GM18498 (cell line): Measurements from ENCODE around the gene LRP8.
"Not testable (repeated sequence)": the region's sequence is repeated elsewhere in the genome, so short reads cannot be mapped to it uniquely, and the experiment has no call there.

Experiments
- ATAC-seq: cut with Tn5 transposase; IDR thresholded peaks from one replicate; pipeline ENCODE4 v1.9.1; 2021; ENCODE audit warnings: mild to moderate bottlenecking, moderate library complexity; ENCODE audit not compliant: unreplicated experiment

Gene LRP8

DNA sequence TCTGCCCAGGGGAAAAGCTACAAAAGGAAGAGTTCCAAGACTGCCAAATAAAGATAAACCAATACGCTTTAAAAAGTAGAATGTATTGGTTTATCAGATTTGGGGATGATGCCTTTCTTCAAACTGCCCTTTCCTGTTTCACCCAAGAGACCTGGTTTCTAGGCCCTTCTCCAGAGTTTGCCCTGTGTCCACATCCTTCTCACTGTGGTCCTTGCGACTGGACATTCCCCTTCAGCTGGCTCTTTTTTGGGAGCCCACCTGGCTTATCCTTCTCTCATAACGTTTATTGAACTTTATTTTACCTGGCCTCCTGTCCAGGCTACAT, 106.9 kb downstream of the LRP8 start:
- ATAC-seq: no peak

- ATAC-seq: peak; percentile 93
These were observed 107.5 kb downstream of the LRP8 start, which contains the start of gene CZIB for GRCh38 chr1:53220171-53220961. TSS of gene CZIB (minus strand) at chr1:53220634. CDS start at chr1:53220575, 59 bp downstream.

DNA sequence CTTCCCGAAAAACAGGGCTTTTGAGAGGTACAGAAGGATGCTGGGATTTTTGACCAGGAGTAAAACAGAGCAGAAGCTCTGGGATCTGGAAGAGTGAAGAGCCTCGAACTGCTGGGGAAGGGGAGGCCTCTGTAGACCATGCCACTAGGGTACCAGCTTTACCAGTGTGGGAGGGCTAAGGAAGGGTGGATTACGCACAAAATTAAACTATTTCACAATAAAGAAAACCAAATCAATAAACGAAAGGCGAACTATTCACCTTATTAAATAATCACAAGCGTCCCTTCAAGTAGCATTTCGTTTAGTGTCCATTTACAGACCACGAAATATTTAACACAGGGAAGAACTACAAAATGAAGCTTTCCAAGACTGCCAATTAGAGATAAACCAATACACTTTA, 108.2 kb downstream of the LRP8 start:
- no peak for ATAC-seq

DNA sequence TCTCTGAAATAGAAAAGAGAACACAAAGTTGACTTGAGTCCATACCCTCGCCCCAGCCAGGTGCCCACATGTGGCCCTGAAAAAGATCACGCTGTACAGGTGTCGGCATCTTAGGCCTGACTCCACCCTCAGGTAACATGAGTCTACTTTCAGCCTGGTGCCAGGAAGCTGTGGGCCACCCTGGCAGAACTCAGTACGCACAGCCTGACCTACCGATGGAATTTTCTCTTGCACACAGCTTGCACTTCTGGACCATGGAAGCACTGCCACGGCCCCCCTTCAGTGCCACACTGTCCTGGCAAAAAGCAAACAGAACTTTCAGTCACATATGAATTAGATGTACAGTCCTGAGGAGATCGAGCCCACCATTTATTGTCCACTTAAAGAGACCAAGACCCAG, 109.7 kb downstream of the LRP8 start:
- no peak for ATAC-seq

GRCh38 chr1:53214376-53214940, 113.4 kb downstream of the LRP8 start:
- ATAC-seq: no peak

- no peak for ATAC-seq
These were observed 116.9 kb downstream of the LRP8 start for GRCh38 chr1:53210954-53211353.

- no peak for ATAC-seq
These were observed 117.5 kb downstream of the LRP8 start for GRCh38 chr1:53210352-53210751.

DNA sequence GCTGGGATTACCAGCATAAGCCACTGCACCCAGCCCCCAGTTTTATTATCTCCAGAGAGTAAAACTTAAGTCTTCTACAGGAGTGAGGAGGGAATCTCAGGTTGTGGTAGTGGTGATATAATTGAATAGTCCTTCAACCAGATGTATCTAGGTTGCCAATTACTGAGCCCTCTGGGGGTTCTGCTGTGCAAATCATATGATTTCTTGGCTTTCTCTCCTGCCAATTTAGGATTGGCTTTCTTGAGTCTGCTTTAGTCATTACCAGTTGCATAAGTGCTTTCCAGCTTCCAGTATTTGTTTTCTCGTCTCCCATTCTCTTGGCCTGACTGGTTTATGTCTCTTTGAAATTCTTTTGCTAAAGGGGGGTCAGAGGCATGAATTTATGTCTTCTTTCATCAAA, 120.1 kb downstream of the LRP8 start:
- ATAC-seq: no peak

DNA sequence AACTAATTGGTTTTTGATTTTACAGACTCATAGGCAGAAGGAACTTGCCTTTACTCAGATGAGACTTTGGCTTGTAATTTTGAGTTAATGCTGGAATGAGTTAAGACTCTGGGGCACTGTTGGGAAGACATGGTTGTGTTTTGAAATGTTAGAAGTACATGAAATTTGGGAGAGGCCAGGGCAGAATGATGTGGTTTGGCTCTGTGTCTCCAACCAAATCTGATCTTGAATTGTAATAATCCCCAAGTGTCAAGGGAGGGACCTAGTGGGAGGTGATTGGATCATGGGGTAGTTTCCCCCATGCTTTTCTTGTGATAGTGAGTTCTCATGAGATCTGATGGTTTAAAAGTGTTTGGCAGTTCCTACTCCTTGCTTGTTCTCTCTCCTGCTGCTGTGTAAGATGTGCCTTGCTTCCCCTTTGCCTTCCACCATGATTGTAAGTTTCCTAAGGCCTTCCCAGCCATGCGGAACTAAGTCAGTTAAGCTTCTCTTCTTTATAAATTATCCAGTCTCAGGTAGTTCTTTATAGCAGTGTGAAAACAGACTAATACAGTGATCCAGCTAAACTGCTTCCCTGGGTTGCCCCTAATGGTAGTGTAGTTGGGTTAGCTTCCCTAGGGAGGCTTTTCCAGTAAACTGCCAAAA, 121.0 kb downstream of the LRP8 start:
- no peak for ATAC-seq

DNA sequence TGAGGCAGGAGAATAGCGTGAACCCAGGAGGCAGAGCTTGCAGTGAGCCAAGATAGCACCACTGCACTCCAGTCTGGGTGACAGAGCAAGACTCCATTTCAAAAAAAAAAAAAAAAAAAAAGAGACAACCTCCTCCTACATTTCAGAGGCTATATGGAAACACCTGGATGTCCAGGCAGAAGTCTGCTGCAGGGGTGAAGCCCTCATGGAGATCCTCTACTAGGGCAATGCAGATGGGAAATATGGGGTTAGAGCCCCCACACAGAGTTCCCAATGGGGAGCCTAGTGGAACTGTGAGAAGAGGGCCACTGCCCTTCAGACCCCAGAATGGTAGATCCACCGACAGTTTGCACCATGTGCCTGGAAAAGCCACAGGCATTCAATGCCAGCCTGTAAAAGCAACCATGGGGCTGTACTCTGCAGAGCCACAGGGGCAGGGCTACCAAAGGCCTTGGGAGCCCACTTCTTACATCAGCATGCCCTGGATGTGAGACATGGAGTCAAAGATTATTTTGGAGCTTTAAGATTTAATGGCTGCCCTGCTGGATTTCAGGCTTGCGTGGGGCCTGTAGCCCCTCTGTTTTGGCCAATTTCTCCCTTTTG, 121.7 kb downstream of the LRP8 start:
- not testable (repeated sequence) for ATAC-seq

DNA sequence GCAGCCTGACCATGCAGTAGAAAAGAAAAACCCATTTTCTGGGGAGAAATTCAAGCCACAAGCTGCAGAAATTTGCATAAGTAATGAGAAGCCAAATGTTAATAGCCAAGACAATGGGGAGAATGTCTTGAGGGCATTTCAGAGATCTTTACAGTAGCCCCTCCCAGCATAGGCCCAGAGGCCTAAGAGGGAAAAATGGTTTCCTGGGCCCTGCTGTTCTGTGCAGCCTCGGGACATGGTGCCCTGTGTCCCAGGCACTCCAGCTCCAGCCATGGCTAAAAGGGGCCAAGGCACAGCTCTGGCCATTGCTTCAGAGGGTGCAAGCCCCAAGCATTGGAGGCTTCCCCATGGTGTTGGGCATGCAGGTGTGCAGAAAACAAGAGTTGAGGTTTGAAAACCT, 122.4 kb downstream of the LRP8 start:
- not testable (repeated sequence) for ATAC-seq

DNA sequence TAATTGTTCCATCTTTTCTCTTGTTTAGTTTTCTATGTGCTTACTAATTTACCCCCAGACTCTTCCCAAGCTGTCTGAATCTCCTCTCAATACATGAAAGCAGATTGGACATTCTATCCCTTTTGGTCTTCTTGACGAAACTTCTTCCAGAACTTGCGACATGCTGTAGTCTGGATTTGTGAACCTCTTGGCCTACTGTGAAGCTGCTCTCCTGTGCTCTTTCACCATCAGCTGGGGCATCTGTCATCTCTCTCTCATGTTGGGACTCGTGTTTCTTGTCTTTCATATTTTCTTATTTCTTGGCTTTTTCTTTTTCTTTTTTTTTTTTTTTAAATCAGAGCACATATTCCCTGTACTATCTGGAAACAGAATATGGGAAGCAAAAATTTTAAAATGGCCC, 124.4 kb downstream of the LRP8 start:
- ATAC-seq: no peak

GRCh38 chr1:53198241-53198651, 129.6 kb downstream of the LRP8 start:
- ATAC-seq: no peak

- ATAC-seq: no peak
These were observed 130.3 kb downstream of the LRP8 start for GRCh38 chr1:53197291-53198200.

GRCh38 chr1:53196485-53197290, 131.2 kb downstream of the LRP8 start, which contains the start of gene CPT2:
TSS of gene CPT2 (plus strand) at chr1:53196824. CDS start at chr1:53196944, 120 bp downstream.
- peak; percentile 99 for ATAC-seq

DNA sequence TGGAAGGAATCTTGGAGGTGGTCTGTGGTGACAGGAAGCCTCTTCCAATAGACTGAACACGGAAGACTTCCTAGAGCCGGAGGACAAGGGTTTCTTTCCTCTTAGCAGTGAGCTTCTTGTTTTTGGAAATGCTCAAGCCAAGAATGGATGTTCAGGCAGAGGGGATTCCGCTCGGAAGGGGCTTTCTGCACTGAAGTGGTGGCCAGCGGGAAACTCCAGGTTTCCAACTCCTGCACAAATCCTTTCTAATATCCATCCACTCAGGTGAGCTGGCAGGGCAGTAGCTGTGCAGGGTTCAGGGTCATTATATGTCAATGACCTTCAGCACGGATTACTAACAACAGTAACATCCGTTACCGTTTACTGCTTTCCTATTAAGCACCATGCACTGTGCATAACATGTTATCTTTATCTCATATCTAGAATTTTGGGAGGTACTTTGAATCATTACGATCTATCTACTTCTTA, 131.8 kb downstream of the LRP8 start:
- ATAC-seq: no peak

GRCh38 chr1:53195246-53196016, 132.4 kb downstream of the LRP8 start:
- no peak for ATAC-seq
